Measurements from ENCODE around the gene MED29.

Gene MED29

DNA sequence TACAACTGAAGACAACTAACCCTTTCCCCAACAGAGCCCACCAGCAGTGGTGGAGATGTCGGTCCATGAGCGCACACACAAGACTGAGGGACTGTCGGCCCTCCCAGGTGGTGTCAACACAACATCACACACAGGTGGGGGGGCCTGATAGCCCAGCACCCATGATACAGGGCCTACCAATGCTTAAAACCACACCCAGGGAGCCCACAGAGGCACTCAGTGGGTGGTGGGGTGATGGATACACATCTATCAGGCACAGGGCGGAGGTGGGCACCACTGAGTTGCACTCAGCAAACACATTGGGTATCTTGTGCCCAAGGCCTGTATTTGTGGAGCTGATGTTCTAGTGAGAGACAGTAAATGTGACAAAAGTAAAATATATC lies 8.5 kb downstream of the MED29 start:
- DNase-seq (ENCODE audit: low spot score): no peak

GRCh38 chr19:39400061-39400460 lies 8.9 kb downstream of the MED29 start:
- DNase-seq (ENCODE audit: low spot score): no peak

DNA sequence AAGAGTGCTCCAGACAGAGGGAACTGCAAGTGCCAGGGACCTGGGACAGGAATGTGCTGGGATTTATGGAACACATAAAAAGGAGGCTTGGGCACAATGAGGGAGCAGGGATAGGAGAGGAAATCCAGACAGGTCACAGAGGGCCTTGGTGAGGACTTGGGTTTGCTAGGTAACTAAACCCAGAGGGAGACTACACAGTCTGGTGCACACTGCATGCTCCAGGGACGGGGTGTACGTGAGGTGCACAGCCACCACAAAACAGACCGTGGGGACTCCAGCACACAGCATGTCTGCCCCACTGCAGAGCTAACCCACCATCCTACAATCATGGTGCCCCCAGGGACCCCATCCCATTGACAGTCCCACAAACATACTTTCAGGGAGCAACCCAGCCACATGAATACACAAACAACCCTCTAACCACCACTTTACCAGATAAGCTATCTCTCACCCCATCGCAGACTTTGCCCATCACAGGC lies 9.9 kb downstream of the MED29 start:
- no peak for DNase-seq (ENCODE audit: low spot score)

DNA sequence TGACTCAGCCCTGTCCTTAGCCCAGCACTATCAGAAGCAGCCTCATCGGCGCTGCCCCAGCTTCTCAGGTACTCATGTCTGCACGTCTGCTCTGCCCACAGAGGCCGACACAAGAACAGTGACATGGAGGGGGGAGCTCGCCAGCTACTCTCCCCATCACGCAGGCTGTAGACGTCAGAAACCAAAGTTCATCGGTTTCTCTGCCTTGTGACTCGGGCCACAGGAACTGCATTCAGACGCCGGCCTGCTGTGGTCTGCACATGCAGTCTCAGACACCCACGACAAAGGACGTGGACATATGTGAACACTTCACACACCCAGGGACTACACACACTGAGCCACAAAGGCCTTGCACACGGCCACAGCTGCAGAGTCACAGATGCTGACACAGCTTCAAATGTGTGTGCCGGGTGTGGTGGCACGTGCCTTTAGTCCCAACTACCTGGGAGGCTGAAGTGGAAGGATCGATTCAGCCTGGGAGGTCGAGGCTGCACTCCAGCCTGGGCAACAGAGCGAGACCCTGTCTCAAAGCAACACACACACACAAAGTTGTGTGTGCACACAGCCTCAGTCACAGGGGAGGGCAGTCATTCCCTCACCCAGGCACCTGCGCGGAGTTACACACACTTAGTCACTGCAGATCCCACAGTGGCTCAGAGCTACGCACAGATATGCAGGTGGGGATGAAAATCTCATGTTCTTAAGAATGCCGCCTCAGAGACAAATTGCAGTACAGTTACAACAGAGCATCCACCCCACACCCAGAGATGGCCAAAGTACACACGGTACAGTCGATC lies 10.6 kb downstream of the MED29 start:
- no peak for DNase-seq (ENCODE audit: low spot score)

DNA sequence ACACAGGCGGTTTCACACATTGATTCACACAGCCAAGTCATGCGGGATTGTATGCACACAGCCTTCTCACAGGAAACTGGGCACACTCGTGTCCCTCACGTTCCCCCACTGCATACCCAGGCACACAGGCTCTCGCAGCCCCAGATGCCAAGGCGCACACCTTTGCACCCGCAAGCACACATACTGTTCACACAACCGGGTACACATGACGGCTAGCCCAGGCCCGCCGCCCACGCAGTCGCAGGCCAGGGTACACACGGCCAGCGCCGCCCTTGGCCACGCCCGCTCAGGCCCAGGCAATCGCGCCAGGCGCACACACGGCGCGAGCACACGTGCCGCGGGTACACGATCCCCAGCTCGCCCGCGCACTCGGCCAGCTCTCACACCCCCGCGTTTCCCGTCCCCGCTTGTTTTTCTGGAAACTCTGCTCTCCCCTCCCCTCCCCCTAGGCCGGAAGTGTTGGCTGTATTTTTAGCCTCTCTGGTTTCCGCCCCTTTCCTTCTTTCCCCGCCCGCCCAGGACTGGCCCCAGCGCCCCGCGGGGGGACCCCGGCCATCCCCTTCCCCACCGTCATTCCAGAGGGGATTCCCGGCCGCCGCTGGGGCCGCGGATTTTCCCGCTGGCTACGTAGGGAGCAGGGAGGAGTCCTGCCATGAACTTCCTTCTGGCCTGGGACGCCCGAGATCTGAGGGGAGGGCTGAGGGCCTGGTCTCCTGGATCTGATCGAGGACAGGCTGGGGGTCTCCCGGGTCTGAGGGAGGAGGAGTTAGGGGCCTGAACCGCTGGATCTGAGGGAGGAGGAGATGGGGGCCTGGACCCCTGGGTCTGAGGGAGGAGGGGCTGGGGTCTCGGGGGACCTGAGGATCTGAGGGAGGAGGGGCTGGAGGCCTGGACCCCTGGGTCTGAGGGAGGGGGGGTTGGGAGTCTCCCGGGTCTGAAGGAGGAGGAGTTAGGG lies 11.4 kb downstream of the MED29 start:
- DNase-seq (ENCODE audit: low spot score): peak; percentile 70

DNA sequence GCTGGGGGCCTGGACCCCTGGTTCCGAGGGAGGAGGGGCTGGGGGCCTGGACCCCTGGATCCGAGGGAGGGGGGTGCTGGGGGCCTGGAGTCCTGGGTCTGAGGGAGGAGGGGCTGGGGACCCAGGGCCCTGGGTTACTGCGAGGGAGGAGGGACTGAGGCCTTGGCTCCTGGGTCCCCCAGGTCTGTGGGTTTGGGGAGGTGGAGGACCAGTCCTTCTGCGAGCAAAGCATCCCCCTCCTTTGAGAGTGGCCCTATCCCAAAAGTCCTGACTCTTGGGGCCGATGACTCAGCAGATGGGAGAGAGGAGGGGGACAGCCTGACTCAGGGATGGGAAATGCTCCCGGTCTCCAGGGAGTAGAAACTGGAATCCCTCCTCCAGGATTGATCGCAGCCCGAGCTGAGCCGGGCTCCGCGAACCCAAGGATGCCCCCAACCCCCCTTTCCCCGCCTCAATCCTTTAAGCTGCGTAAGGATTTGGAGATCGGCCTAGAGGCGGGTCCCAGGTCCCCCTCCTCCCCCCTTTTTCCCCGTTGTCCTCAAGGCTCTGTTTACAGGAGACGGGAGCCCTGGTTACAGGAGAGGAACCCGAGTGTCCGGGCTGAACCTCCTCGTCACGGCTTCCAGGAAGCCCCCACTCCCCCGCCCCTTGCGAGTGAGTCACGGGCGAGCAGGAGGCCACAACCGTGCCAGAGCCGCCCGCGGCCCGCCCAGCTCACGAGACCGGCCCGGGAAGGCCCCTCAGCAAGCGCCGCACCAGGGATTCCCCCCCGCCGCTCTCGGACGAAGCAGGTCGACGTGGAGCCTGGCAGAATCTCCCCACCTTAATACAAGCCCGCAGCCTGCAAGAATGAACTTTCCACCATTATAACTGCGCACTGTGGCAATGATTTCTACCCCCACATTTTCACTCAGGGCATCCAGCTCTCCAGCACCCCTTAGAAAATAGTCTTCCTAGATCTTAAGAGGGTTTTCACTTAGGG lies 12.4 kb downstream of the MED29 start:
- peak; percentile 72 for DNase-seq (ENCODE audit: low spot score)

GRCh38 chr19:39405261-39405957 lies 14.2 kb downstream of the MED29 start:
- DNase-seq (ENCODE audit: low spot score): no peak

GRCh38 chr19:39405958-39406655 lies 14.9 kb downstream of the MED29 start:
- DNase-seq (ENCODE audit: low spot score): no peak

DNA sequence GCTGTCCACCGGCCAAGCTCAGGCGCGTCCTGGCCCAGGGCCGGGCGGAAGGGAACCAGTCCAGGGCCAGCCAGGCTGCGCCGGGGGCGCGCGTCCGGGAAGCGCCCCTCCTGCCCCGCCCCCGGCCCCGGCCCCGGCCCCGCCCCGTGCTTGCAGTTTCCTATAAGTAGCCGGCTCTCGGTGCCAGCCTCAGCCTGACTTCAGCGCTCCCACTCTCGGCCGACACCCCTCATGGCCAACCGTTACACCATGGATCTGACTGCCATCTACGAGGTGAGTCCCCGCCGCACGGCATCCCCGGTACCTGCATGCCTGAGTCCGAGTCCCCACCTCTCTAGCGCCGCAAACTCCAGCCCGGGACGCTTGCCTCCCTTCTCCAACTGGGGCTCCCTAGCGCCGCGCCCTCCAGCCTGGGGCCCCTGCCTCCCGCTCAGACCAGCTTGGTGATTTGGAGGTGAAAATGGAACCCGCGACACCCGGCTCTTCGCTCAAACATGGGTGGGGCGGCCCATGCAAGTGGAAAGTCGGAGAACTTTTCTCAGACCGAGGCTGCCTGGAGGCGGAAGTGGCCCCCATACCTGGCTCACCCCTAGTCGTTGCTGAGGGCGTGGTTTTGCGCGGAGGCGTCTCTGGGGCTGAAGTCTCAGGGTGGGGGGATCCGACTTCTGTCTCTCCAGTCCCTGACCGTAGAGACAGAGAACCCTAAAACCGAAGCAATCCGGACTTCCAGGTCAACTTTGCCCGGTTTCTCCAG lies 15.7 kb downstream of the MED29 start, which contains the start of gene ZFP36:
Gene ZFP36 (plus strand): TSS at position 192 of the 754 bp plus-strand sequence. CDS start 58 bp downstream, at position 250.
- DNase-seq (ENCODE audit: low spot score): peak; percentile 67

DNA sequence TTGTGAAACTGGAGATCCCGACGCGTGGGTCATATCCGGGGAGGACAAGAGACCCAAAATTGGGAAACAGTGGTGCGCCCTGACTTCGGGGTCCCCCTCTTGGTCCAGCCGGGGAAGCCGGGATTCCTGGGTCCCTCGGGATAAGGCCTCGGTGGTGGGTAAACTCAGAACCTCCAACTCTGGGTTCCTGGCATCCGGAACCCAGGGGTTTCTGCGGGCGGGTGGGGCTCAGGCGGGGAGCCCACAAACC lies 16.2 kb downstream of the MED29 start:
- DNase-seq (ENCODE audit: low spot score): no peak

- DNase-seq (ENCODE audit: low spot score): no peak
Measured at GRCh38 chr19:39407660-39408391, 16.6 kb downstream of the MED29 start.

- DNase-seq (ENCODE audit: low spot score): no peak
Measured at GRCh38 chr19:39408392-39409207, 17.4 kb downstream of the MED29 start.

DNA sequence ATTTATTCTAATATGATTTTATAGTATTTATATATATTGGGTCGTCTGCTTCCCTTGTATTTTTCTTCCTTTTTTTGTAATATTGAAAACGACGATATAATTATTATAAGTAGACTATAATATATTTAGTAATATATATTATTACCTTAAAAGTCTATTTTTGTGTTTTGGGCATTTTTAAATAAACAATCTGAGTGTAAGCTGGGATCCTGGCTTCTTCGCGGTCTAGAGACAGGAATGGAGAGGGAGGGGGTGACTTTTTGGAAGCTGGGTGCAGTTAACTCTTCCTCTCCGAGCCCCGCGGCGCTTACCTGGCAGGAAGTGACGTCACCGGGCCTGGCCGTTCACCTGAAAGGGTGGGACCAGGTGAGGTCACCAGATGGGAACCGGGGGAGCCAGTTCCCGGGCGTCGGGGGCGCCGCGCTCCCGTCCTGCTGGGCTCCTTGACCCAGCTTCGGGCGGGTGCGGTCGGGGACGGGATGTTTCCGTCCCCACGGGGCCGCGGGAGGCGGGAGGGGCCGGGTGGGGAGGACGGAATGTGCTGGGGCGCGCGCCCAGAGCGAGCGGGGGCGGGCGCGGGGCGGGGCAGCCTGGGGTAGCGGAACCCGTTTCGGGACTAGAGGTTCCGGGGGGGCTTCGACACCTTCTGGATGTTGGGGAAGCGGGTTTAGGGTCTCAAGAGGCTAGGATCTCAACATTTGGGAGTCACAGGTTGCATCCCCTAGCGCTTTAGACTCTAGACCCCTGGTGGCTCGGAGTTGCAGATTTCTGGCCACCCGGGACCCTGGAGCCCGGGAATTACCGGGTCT lies 18.2 kb downstream of the MED29 start:
- no peak for DNase-seq (ENCODE audit: low spot score)

DNA sequence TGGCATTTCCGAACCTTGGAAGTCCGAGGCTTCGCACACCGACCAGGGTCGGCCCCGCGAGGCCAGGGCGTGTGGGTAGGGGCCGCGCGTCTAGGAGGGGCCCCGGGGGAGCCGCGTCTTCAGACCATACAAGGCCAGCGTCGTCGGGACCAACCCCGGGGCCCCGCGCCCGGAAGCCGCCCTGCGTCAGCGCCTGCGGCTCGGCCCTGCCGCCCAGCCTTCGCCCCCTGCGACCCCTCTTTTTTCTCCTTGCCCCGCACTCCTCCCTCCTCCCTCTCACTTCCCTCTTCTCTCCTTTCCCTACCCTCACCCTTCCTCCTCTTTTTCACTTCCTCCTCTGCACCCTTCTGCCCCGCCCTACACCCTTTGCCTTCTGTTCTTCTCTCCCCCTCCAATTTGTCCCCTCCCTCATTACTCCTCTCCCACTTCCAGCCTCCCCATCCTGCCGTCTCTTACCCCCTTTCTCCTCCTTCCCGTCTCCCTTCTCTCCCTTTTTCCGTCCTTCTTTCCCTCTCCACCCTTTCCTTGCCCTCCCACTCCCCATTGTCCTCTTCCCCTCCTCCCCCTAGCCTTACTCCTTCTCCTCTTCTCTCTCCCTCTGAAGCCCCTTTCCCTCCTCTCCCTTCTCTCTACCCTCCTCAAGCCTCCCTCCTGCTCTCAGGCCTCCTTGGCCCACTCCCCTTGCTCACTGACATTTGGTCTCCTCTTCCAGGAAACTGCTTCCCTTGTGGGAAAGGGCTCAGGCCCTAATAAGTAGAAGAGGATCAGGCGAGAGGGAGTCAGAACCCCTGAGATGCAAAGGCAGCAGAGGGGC lies 19.0 kb downstream of the MED29 start:
- DNase-seq (ENCODE audit: low spot score): no peak

GRCh38 chr19:39410831-39411080 lies 19.6 kb downstream of the MED29 start:
- DNase-seq (ENCODE audit: low spot score): no peak

GRCh38 chr19:39411081-39411831 lies 20.1 kb downstream of the MED29 start:
- no peak for DNase-seq (ENCODE audit: low spot score)
